ENCODE measurements around the gene SKIL.

DNA sequence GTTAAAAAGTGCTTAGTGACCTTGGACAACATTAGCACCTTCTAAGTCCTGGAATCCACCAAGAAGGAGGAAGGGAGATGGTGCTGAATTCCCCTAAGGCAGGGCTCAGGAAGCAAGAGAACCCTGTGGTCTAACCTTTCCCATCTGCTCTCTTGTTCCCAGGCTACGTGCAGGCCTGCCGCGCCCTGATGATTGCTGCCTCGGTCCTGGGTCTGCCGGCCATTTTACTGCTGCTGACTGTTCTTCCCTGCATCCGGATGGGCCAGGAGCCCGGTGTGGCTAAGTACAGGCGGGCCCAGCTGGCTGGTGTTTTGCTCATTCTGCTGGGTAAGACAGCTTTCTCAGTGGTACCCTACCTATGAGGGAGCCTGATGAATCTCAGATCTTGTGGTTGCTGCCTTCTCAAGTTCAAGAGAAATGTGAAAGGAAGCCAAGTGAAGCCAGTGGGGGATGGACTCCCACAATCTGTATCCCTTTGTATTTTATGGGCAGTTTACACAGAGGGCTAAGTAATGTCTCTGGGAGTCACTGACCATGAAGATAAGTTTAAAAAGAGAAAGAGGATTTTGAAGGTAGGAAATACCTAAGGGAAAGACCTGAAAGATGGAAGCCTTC lies 65.6 kb downstream of the SKIL start:
- TF ChIP-seq, protein P1, sequence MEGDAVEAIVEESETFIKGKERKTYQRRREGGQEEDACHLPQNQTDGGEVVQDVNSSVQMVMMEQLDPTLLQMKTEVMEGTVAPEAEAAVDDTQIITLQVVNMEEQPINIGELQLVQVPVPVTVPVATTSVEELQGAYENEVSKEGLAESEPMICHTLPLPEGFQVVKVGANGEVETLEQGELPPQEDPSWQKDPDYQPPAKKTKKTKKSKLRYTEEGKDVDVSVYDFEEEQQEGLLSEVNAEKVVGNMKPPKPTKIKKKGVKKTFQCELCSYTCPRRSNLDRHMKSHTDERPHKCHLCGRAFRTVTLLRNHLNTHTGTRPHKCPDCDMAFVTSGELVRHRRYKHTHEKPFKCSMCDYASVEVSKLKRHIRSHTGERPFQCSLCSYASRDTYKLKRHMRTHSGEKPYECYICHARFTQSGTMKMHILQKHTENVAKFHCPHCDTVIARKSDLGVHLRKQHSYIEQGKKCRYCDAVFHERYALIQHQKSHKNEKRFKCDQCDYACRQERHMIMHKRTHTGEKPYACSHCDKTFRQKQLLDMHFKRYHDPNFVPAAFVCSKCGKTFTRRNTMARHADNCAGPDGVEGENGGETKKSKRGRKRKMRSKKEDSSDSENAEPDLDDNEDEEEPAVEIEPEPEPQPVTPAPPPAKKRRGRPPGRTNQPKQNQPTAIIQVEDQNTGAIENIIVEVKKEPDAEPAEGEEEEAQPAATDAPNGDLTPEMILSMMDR (conservative IDR thresholded peaks at IDR 0.05; ENCODE audit: low read depth in 2 of 2) = no peak
- TF ChIP-seq EZH2 (IDR thresholded peaks at IDR 0.05; ENCODE audit: low read depth, unreplicated experiment) (no peak), STAT1 (IDR thresholded peaks at IDR 0.05; ENCODE audit: unreplicated experiment) (no peak), CREB1 (CRISPR knock-in tag; IDR thresholded peaks at IDR 0.05; ENCODE audit: low read depth) (no peak), JUNB (IDR thresholded peaks at IDR 0.05; ENCODE audit: unreplicated experiment) (no peak), POLR2AphosphoS5 (IDR thresholded peaks at IDR 0.05; ENCODE audit: low read depth) (no peak), EZH2phosphoT487 (IDR thresholded peaks at IDR 0.05; ENCODE audit: unreplicated experiment) (no peak), ZNF114 (CRISPR knock-in tag; IDR thresholded peaks at IDR 0.05) (no peak), ZNF331 (CRISPR knock-in tag; IDR thresholded peaks at IDR 0.05; ENCODE audit: low read depth) (no peak), NANOG (IDR thresholded peaks at IDR 0.05; ENCODE audit: borderline replicate concordance) (no peak)
- TF ChIP-seq, protein P2, sequence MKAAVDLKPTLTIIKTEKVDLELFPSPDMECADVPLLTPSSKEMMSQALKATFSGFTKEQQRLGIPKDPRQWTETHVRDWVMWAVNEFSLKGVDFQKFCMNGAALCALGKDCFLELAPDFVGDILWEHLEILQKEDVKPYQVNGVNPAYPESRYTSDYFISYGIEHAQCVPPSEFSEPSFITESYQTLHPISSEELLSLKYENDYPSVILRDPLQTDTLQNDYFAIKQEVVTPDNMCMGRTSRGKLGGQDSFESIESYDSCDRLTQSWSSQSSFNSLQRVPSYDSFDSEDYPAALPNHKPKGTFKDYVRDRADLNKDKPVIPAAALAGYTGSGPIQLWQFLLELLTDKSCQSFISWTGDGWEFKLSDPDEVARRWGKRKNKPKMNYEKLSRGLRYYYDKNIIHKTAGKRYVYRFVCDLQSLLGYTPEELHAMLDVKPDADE (IDR thresholded peaks at IDR 0.05) = no peak
- TF ChIP-seq, protein P3, sequence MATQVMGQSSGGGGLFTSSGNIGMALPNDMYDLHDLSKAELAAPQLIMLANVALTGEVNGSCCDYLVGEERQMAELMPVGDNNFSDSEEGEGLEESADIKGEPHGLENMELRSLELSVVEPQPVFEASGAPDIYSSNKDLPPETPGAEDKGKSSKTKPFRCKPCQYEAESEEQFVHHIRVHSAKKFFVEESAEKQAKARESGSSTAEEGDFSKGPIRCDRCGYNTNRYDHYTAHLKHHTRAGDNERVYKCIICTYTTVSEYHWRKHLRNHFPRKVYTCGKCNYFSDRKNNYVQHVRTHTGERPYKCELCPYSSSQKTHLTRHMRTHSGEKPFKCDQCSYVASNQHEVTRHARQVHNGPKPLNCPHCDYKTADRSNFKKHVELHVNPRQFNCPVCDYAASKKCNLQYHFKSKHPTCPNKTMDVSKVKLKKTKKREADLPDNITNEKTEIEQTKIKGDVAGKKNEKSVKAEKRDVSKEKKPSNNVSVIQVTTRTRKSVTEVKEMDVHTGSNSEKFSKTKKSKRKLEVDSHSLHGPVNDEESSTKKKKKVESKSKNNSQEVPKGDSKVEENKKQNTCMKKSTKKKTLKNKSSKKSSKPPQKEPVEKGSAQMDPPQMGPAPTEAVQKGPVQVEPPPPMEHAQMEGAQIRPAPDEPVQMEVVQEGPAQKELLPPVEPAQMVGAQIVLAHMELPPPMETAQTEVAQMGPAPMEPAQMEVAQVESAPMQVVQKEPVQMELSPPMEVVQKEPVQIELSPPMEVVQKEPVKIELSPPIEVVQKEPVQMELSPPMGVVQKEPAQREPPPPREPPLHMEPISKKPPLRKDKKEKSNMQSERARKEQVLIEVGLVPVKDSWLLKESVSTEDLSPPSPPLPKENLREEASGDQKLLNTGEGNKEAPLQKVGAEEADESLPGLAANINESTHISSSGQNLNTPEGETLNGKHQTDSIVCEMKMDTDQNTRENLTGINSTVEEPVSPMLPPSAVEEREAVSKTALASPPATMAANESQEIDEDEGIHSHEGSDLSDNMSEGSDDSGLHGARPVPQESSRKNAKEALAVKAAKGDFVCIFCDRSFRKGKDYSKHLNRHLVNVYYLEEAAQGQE (IDR thresholded peaks at IDR 0.05; ENCODE audit: unreplicated experiment) = no peak
- TF ChIP-seq, protein P4, sequence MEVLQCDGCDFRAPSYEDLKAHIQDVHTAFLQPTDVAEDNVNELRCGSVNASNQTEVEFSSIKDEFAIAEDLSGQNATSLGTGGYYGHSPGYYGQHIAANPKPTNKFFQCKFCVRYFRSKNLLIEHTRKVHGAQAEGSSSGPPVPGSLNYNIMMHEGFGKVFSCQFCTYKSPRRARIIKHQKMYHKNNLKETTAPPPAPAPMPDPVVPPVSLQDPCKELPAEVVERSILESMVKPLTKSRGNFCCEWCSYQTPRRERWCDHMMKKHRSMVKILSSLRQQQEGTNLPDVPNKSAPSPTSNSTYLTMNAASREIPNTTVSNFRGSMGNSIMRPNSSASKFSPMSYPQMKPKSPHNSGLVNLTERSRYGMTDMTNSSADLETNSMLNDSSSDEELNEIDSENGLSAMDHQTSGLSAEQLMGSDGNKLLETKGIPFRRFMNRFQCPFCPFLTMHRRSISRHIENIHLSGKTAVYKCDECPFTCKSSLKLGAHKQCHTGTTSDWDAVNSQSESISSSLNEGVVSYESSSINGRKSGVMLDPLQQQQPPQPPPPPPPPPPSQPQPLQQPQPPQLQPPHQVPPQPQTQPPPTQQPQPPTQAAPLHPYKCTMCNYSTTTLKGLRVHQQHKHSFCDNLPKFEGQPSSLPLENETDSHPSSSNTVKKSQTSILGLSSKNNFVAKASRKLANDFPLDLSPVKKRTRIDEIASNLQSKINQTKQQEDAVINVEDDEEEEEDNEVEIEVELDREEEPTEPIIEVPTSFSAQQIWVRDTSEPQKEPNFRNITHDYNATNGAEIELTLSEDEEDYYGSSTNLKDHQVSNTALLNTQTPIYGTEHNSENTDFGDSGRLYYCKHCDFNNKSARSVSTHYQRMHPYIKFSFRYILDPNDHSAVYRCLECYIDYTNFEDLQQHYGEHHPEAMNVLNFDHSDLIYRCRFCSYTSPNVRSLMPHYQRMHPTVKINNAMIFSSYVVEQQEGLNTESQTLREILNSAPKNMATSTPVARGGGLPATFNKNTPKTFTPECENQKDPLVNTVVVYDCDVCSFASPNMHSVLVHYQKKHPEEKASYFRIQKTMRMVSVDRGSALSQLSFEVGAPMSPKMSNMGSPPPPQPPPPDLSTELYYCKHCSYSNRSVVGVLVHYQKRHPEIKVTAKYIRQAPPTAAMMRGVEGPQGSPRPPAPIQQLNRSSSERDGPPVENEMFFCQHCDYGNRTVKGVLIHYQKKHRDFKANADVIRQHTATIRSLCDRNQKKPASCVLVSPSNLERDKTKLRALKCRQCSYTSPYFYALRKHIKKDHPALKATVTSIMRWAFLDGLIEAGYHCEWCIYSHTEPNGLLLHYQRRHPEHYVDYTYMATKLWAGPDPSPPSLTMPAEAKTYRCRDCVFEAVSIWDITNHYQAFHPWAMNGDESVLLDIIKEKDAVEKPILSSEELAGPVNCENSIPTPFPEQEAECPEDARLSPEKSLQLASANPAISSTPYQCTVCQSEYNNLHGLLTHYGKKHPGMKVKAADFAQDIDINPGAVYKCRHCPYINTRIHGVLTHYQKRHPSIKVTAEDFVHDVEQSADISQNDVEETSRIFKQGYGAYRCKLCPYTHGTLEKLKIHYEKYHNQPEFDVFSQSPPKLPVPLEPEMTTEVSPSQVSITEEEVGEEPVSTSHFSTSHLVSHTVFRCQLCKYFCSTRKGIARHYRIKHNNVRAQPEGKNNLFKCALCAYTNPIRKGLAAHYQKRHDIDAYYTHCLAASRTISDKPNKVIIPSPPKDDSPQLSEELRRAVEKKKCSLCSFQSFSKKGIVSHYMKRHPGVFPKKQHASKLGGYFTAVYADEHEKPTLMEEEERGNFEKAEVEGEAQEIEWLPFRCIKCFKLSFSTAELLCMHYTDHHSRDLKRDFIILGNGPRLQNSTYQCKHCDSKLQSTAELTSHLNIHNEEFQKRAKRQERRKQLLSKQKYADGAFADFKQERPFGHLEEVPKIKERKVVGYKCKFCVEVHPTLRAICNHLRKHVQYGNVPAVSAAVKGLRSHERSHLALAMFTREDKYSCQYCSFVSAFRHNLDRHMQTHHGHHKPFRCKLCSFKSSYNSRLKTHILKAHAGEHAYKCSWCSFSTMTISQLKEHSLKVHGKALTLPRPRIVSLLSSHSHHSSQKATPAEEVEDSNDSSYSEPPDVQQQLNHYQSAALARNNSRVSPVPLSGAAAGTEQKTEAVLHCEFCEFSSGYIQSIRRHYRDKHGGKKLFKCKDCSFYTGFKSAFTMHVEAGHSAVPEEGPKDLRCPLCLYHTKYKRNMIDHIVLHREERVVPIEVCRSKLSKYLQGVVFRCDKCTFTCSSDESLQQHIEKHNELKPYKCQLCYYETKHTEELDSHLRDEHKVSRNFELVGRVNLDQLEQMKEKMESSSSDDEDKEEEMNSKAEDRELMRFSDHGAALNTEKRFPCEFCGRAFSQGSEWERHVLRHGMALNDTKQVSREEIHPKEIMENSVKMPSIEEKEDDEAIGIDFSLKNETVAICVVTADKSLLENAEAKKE (CRISPR knock-in tag; IDR thresholded peaks at IDR 0.05) = no peak

Measured in GM23338 (cell line).